ENCODE data around the gene DIRAS3. TPM values are rescaled to one million over a fixed set of nuclear protein-coding genes. Genes with fewer than 3 reads are reported as not detected.

DIRAS3 gene
- total and polyA plus RNA-seq, 2 of the 8 experiments (the other 6 are each of a cell fraction or from before 2014, with no cell fraction given), result 0.11 TPM; not detected in 1

DNA sequence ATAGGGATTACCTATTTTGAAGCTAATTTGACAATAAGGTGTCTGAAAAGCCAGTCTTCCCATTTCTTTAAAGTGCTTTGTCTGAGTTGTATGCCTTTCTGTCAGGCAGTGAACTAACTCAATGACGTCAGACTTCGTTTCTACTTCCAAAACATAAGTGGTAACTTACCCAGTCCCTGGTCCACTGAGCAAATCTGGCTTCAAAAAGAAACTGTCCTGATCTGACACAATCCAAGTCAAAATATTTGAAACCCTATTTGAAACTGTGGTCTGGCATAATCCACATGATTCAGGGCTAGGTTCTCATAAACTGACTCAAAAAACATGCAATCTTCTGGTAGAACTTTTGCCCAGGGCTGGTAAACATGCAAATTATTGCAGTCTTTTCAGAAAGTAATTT is 34.0 kb downstream of the DIRAS3 start:
- H3K4ac ChIP-seq (replicated peaks; ENCODE audit: insufficient read length, low read depth, low read length), result no peak overlapping the region
- H3K27me3 ChIP-seq (replicated peaks in 1 of 4; ENCODE audit: control insufficient read depth in 3 of 4, extremely low read depth in 1 of 4, insufficient read depth in 3 of 4, low read length in 3 of 4), result no peaks in the 10 kb centered on the region
- no peak overlapping the region for H2AFZ ChIP-seq (ENCODE audit: low read length)
- no peak overlapping the region for H2BK5ac ChIP-seq (ENCODE audit: low read depth, low read length)
- no peaks in the 10 kb centered on the region for H3K36me3 ChIP-seq (ENCODE audit: control insufficient read depth in 2 of 4, insufficient read depth in 4 of 4, low read length in 3 of 4)
- H3K23ac ChIP-seq (ENCODE audit: insufficient read length), result no peak overlapping the region
- no peak overlapping the region for H2BK120ac ChIP-seq (replicated peaks; ENCODE audit: low read depth, low read length)
- WGBS, 2 experiments (ENCODE audit: extremely low coverage in 1 of 2, insufficient coverage in 1 of 2, insufficient read length in 1 of 2, insufficient replicate concordance in 2 of 2, low coverage in 1 of 2, low lambda C conversion rate in 2 of 2, missing lambda C conversion rate in 1 of 2), result 80% methylated on average over 2 of the region's 2 CpGs; no CpG with 5 or more reads in 1 of the 2 experiments
- H4K8ac ChIP-seq (ENCODE audit: extremely low read depth, insufficient read depth, low read length), result no peak overlapping the region
- H2AK5ac ChIP-seq (ENCODE audit: low read depth, low read length), result no peak overlapping the region
- no peak overlapping the region for H2BK20ac ChIP-seq (ENCODE audit: low read length)
- ChIA-PET POLR2A (ENCODE audit: partially characterized antibody) (no interaction called here), CTCF (ENCODE audit: partially characterized antibody) (interaction anchor here (0.8 to 1.3 kb wide), 3 partner anchors 157 to 249 kb away, joined by 3 to 4 read pairs (median 3); no protein-coding TSS in a partner anchor)
- H3K18ac ChIP-seq (ENCODE audit: extremely low read depth, low read length), result no peak overlapping the region
- H3K14ac ChIP-seq (ENCODE audit: insufficient read length), result no peak overlapping the region
- FAIRE-seq (no peak), DNase-seq (ENCODE audit: low read depth in 1 of 2, low spot score in 2 of 2) (no peak)
- no peaks in the 10 kb centered on the region for H3K79me2 ChIP-seq (ENCODE audit: control insufficient read depth in 1 of 2, insufficient read depth in 2 of 2, low read length in 2 of 2)
- no peak overlapping the region for H3K56ac ChIP-seq (replicated peaks; ENCODE audit: insufficient read length, low read depth, low read length)
- no peaks in the 10 kb centered on the region for H4K20me1 ChIP-seq (replicated peaks in 1 of 2; ENCODE audit: control insufficient read depth in 1 of 2, insufficient read depth in 2 of 2, low read length in 2 of 2)
- no peaks in the 10 kb centered on the region for H3K4me1 ChIP-seq (replicated peaks in 1 of 4; ENCODE audit: control insufficient read depth in 3 of 4, insufficient read depth in 4 of 4, low read length in 3 of 4)
- H3K27ac ChIP-seq (ENCODE audit: low read depth, low read length), result no peak overlapping the region
- H4K91ac ChIP-seq (replicated peaks; ENCODE audit: insufficient read length, low read length), result no peak overlapping the region
- H3K23me2 ChIP-seq (ENCODE audit: low read depth, low read length), result no peaks in the 10 kb centered on the region
- no peak overlapping the region for H3K4me3 ChIP-seq (ENCODE audit: extremely low read depth in 1 of 4, insufficient read depth in 2 of 4, low read depth in 3 of 4, low read length in 4 of 4)
- H2BK15ac ChIP-seq (ENCODE audit: low read length), result no peak overlapping the region
- H3K4me2 ChIP-seq (ENCODE audit: insufficient read depth in 1 of 2, low read depth in 2 of 2, low read length in 2 of 2), result no peak overlapping the region
- H2BK12ac ChIP-seq (ENCODE audit: low read depth, low read length), result no peak overlapping the region
- H3K9me3 ChIP-seq (ENCODE audit: insufficient read depth in 2 of 2, low read depth in 1 of 2, low read length in 1 of 2), result no peaks in the 10 kb centered on the region
- no peaks in the 10 kb centered on the region for H3K79me1 ChIP-seq (ENCODE audit: low read depth, low read length)
- no peak overlapping the region for H4K5ac ChIP-seq (ENCODE audit: insufficient read length, low read depth, low read length)
- H3K9ac ChIP-seq (replicated peaks in 1 of 4; ENCODE audit: extremely low read depth in 1 of 4, low read depth in 3 of 4, low read length in 3 of 4), result no peak overlapping the region
- TF ChIP-seq CHD1 (IDR thresholded peaks at IDR 0.05; ENCODE audit: low read depth, low read length), result no peak
- TF ChIP-seq, protein P1, sequence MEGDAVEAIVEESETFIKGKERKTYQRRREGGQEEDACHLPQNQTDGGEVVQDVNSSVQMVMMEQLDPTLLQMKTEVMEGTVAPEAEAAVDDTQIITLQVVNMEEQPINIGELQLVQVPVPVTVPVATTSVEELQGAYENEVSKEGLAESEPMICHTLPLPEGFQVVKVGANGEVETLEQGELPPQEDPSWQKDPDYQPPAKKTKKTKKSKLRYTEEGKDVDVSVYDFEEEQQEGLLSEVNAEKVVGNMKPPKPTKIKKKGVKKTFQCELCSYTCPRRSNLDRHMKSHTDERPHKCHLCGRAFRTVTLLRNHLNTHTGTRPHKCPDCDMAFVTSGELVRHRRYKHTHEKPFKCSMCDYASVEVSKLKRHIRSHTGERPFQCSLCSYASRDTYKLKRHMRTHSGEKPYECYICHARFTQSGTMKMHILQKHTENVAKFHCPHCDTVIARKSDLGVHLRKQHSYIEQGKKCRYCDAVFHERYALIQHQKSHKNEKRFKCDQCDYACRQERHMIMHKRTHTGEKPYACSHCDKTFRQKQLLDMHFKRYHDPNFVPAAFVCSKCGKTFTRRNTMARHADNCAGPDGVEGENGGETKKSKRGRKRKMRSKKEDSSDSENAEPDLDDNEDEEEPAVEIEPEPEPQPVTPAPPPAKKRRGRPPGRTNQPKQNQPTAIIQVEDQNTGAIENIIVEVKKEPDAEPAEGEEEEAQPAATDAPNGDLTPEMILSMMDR (IDR thresholded peaks at IDR 0.05; ENCODE audit: control extremely low read depth in 1 of 3, insufficient read depth in 1 of 3, low read depth in 1 of 3, low read length in 3 of 3), result no peak
- TF ChIP-seq KDM1A (IDR thresholded peaks at IDR 0.05; ENCODE audit: borderline replicate concordance, low read length), result no peak
- no peak for TF ChIP-seq TAF7 (optimal IDR thresholded peaks at IDR 0.05; ENCODE audit: borderline replicate concordance, low read depth, low read length)
- TF ChIP-seq TEAD4 (IDR thresholded peaks at IDR 0.05; ENCODE audit: low read depth, low read length), result no peak
- no peak for TF ChIP-seq NANOG (IDR thresholded peaks at IDR 0.05; ENCODE audit: insufficient read depth, low read depth, low read length, poor library complexity, severe bottlenecking)
- TF ChIP-seq KDM5A (IDR thresholded peaks at IDR 0.05; ENCODE audit: low read length), result no peak
- no peak for TF ChIP-seq BRCA1 (IDR thresholded peaks at IDR 0.05; ENCODE audit: low read depth, low read length)
- TF ChIP-seq EZH2 (IDR thresholded peaks at IDR 0.05; ENCODE audit: low read depth, low read length, severe bottlenecking), result no peak
- TF ChIP-seq, protein P2, sequence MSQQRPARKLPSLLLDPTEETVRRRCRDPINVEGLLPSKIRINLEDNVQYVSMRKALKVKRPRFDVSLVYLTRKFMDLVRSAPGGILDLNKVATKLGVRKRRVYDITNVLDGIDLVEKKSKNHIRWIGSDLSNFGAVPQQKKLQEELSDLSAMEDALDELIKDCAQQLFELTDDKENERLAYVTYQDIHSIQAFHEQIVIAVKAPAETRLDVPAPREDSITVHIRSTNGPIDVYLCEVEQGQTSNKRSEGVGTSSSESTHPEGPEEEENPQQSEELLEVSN (IDR thresholded peaks at IDR 0.05), result no peak
- no peak for TF ChIP-seq CTBP2 (IDR thresholded peaks at IDR 0.05; ENCODE audit: borderline replicate concordance, insufficient read depth, insufficient read length, low read length)

All from H1 (cell line).